HG03565 (cell line): ENCODE measurements around the gene TEX54.
A peak's percentile ranks its signal among the peaks of the same experiment; 100 is the strongest.
"Not testable (repeated sequence)": the region's sequence is repeated elsewhere in the genome, so short reads cannot be mapped to it uniquely, and the experiment has no call there.

Experiments
- ATAC-seq: cut with Tn5 transposase; IDR thresholded peaks from one replicate; pipeline ENCODE4 v1.9.1; 2021; ENCODE audit warnings: mild to moderate bottlenecking, moderate library complexity; ENCODE audit not compliant: unreplicated experiment

Gene TEX54

DNA sequence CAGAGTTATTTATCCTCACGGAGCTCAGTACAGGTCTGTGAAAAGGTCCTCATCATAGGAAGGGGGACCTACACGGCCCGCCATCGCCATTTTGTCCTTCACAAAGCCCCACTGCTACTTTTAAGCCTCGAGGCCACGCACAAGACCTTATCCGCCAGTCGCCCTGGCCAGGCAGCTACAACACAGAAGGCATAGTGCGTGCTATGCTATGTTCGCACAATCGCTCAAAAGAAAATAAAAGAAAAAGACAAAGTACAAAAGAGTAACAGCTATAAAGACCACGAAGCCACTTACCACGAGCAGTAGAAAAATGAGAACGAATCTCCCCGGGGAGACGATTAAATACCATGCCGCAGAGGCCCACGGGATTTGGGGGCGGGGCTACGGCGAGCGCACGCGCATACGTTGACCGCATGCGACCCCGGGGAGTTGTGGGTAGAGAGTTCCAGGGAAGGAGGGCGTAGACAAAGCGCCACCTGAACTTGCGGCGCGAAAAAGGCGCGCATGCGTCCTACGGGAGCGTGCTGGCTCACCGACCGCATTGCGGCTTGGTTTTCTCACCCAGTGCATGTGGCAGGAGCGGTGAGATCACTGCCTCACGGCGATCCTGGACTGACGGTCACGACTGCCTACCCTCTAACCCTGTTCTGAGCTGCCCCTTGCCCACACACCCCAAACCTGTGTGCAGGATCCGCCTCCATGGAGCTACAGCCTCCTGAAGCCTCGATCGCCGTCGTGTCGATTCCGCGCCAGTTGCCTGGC lies 23.1 kb upstream of the TEX54 start:
- peak; percentile 80 for ATAC-seq

DNA sequence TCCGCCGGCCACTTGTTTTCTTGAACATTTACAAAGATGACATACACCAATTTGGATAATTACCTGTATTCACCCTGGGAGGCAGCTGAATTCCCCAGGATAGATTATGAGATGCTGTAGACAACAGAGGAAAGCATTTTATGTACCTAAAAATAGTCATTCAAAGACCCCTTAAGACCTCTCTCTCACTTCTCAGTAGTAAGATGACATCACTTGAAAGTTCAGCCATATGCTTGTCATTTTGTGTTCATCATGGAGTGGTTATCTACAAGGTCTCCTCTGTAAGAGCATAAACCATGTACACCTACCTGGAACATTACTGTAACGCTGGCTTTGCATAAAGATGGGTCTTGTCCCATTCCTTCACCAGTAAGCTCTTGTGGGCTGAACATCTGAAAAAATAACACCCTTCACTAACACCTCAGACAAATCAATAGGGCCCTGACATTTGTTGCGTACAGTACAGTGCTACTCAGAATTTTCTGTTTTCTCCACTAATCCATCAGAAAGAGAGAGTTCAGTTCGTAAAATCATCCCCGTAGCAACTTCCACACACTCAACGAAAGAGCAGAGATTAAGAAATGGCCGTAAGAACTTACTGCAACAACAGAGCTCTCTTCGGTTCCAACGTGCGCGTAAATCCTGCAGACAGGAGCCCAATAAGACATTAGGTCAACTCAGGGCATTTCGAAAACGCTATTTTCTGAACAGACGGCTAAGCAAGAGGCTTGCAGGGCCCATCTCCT lies 22.4 kb upstream of the TEX54 start:
- no peak for ATAC-seq

DNA sequence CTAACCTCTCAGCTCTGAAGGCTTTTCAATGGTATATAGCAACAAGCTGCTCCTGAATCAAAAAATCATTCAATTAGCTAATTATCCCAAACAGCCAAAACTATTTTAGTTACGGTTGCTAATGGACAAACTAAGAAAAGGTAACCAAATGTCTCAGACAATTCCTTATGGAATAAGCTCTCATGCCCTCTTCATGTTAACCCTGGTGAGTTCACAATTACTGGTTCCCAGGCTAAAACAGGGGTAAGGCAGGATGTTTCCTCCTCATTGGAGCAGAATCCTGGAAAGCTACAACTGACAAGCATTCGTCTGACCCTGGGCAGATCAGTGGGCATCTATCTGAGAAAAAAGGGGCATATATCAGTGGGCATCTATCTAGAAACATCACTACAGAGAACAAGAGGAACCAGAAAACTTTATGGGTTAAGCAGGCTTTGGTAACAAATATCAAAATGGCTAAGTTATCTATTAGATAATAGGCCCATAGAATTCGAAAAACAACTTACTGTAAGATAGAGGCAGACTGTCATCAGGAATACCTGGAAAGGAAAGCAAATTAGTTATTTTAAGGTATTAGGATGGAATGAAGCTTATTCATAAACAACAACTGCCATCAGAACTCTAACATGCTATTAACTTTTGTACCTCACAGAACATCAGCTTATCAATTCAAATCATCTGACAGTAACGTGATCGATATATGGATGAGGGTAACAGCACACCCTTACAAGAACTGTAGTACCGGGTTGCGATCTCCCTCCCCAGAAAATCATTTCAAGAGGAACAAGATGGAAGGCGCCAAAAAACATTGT lies 21.6 kb upstream of the TEX54 start:
- no peak for ATAC-seq

DNA sequence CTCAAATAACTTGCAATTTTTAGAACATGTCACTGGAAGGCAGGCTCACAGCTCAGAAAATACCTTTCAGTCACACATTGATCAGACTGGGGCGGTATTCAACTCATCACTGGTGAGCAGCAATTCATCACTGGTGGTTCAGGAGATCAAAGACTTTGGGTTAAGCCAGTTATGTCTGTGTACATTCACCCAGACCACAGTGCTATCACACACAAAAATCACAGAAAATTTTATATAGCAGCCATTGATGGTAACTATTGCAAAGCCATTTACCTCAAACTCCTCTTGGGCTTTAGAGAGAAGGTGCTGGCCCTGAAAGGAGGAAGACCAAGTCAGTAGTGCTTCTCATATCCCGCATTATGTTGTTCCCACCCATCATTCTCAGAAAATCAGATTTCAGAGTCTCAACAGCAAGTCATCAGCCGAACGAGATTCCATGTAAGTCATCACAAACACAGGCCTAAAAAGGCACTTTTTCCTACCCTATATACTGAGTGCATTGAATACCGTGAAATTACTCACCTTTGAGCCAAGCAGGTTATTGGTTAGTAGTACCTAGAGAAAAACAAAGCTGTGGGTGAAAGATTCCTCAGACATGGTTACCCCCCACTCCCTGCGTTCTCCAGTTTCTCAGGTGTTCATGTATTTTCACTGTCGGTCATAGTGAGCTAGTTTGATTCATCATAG lies 20.8 kb upstream of the TEX54 start:
- ATAC-seq, result no peak

DNA sequence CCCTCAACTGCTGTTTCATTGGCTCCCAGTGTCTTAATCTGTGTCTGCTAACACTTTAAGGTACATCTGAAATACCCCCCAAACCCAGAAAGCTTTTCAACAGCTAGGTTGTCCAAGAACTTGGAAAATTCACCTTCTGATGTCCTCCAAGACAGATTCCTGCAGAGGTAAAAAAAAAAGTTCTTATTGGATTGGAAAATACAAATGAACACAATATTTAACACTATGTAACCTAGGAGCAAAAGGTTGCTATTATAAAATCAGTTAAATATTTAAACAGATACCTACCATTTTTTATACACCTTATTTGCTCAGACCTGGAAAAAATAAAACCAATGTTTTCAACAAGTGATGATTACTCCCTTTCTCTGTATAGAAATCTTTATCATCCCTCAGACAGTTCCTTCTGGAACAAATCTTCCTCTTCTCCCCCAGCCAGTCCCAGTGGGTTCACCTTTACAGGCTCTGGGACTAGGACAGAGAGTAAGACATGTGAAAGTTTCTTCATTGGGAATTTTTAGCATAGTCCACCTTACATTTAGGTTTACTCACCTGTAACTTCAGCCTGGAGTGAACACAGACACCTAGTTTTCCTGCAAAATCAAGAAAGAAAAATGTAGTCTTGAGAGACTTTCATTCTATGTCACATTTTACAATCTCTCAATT lies 20.0 kb upstream of the TEX54 start:
- no peak for ATAC-seq

DNA sequence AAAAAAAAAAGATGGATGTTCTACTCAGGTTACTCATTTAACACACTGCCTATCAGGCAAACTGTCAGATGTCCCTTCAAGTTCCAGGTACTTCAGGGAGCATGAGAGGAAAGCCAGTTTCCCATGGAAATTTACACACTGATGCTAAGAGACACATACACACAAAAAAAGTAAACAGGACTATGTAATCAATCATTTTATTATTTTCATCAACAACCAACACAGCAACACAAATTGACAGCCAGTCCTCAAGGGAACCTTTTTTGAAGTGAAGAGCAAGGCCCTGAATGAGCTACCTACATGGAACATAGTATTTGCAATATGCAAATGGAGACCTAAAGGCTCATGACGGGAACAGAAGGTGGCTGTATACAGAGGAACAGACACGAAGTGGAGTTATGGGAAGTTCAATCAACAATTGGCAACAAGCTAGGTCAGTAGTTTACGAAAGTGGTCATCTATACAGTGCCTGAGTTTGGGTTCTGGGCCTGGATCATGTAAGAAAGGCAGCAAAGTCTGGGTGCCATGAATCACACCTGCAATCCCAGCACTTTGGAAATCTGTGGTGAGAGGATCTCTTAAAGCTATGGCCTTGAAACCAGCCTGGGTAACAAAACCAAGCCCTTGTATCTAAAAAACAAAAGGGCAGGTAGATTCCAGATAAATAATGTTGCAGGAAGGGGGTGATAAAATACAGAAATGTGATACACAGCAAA lies 19.3 kb upstream of the TEX54 start:
- no peak for ATAC-seq

DNA sequence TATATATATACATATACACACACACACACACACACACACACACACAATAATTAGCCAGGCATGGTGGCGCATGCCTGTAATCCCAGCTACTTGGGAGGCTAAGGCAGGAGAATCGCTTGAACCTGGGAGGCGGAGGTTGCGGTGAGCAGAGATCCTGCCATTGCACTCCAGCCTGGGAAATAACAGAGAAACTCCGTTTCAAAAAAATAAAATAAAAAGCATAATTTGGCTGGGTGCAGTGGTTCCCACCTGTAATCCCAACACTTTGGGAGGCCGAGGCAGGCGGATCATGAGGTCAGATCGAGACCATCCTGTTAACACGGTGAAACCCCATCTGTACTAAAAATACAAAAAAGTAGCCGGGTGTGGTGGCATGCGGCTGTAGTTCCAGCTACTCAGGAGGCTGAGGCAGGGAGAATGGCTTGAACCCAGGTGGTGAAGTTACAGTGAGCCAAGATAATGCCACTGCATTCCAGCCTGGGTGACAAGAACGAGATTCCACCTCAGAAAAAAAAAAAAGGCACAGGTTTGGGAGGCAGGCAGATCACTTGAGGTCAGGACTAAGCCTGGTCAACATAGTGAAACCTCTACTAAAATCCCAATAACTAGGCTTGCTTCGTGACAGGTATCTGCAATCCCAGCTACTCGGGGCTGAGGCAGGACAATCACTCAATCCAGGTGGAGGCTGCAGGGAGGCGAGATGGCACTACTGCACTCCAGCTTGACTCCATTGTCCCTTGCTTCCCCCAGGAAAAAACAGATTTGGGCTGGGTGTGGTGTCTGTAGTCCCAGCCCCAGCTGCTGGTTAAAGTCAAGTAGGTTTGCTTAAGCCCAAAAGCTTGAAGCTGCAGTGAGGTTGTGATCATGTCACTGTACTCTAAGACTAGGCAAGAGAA lies 18.5 kb upstream of the TEX54 start:
- ATAC-seq, result no peak

DNA sequence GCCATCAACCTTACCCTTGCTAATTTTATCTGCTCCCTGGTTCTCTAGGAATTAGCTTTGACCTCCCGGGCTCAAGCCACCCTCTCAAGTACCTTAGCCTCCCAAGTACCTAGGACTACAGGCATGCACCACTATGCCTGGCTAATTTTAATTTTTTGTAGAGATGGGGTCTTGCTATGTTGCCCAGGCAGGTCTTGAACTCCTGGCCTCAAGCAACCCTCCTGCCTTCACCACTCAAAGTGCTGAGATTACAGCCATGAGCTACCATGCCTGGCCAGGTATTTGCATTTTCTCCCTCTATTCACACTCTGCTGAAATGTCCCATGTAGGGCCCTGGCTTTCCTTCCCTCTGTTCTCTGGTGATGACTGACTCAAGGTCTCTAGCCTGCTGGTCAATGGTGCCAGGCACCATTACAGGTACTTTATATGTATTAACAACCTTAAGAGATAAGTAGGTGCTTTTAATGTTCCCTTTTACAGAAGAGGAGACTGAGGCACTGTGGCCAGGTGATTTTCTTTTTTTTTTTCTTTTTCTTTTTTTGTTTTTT lies 15.2 kb upstream of the TEX54 start:
- no peak for ATAC-seq

DNA sequence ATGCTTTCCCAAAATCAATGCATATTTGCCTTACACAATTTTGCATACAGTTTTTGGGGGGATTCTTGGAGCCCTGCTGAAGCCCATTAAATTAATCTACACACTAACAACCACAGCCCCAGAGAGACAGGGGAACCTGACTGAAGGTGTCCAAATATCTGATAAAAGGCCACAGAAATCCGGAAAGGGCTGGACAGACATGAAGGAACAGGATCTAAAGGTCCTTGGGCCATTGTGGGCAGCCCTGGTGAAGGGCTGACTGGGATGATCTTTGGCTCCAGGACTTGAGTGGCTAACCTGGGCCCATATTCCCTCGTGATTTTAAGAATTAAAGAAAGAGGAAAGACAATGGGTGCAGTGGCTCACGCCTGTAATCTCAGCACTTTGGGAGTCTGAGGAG lies 13.5 kb upstream of the TEX54 start:
- no peak for ATAC-seq

DNA sequence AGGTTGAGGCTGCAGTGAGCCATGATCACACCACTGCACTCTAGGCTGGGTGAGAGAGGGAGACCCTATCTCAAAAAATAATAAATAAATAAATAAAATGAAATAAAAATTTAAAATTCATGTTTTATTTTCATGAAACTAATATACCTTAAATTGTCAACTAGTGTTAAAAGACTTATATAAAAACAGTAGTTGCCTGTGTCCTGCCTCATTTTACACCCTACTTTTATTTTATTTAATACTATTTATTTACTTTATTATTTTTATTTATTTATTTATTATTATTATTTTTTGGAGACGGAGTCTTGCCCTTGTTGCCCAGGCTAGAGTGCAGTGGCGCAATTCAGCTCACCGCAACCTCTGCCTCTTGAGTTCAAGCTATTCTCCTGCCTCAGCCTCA lies 11.5 kb upstream of the TEX54 start:
- ATAC-seq, result no peak

DNA sequence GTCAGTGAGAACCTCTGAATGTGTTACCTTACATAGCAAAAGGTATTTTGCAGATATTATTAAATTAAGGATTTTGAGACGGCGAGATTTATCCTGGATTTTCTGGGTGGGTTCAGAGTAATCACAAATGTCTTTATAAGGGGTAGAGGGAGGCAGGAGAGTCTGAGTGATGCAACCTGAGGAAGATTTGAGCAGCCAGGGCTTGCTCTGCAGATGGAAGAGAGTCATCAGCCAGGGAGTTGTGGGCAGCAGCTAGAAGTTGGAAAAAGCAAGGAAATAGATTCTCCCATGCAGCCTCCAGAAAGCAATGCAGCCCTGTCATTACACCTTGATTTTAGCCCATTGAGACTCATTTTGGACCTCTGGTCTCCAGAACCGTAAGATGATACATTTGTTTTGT lies 10.8 kb upstream of the TEX54 start:
- no peak for ATAC-seq

DNA sequence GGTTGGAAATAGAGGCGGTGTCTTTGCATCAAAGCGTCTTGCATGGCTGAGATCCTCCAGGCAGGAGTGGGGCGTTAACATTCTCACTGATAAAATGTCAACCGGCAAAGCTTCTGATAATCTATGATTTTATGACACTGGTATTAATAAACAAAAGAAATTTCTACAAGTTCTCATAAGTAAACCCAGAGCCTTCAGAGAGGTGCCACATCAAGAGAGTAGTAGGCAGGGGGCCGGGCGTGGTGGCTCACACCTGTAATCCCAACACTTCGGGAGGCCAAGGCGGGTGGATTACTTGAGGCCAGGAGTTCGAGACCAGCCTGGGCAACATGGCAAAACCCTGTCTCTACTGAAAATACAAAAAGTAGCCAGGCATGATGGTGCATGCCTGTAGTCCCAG lies 10.2 kb upstream of the TEX54 start:
- not testable (repeated sequence) for ATAC-seq

DNA sequence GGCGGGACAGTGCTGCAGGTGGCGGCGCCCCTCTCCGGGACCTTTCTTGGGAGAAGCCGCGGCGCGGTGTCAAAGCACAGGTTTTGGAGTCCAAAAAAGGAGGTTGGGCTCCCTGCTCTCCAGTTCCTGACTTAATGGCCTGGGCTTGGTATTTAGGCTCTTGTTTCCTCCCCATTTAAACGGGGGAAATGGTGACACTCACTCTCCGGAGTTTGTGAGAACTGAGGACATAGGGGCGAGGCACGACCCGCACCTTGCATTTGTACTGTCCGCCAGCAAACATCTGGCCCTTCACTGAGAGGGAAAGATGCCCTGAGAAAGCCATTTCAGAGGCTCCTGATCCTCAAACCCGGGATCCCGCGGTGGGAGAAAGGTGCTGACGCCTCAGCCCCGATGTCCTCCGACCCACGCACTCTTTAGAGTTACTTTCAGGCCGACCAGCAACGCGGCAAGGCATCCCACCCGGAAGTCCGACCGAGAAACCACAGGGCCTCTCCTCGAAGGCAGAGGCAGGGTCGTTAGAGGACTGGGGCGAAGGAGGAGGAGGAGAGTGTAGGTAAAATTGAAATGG lies 9.6 kb upstream of the TEX54 start:
- ATAC-seq, result no peak

DNA sequence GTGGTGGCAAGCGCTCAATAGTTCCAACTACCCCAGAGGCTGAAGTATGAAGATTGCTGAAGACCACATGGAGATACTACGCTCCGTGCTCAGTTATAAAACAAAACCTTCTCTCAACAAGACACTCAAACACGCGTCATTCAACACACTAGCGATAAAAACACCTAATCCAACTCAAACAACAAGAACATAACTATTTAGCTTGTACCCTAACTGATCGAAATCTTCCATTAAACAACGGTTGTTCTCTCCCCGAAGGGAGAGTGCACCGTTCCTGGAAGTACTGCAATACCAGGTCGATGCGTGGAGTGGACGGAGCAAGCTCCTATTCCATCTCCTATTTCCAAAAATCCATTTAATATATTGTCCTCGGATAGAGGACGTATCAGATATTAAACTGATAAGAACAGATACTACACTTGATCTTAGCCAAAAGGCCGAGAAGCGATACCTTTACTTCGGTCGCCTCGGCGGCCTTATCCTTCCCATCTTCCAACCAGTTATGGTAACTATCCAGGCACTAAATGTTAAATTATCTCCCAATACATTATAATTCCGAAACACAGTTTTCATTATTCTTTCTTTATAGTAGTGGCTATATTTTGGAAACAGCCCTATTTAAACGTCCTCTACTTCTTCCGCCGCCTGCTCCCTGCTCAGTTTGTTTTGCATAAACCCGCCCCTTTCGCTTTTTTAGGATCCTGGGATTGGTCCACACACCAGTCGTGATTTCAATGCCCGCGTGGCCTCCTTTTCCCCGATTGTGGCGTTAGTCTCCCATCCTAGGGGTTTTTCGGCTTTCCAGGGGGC lies 8.9 kb upstream of the TEX54 start:
- peak; percentile 46 for ATAC-seq

DNA sequence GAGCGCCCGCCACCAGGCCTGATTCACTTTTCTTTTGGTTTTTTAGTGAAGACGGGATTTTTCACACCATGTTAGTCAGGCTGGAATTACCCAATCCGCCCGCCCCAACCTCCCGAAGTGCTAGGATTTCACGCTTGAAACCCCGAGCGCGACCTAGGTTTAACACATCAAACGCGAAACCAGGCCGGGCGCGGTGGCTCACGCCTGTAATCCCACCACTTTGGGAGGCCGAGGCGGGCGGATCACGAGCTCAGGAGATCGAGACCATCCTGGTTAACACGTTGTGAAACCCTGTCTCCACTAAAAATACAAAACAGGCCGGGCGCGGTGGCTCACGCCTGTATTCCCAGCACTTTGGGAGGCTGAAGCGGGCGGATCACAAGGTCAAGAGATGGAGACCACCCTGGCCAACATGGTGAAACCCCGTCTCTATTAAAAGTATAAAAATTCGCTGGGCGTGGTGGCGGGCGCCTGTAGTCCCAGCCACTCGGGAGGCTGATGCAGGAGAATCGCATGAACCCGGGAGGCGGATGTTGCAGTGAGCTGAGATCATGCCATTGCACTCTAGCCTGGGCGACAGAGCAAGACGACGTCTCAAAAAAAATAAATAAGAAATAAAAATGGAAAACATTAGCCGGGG lies 8.2 kb upstream of the TEX54 start:
- not testable (repeated sequence) for ATAC-seq

DNA sequence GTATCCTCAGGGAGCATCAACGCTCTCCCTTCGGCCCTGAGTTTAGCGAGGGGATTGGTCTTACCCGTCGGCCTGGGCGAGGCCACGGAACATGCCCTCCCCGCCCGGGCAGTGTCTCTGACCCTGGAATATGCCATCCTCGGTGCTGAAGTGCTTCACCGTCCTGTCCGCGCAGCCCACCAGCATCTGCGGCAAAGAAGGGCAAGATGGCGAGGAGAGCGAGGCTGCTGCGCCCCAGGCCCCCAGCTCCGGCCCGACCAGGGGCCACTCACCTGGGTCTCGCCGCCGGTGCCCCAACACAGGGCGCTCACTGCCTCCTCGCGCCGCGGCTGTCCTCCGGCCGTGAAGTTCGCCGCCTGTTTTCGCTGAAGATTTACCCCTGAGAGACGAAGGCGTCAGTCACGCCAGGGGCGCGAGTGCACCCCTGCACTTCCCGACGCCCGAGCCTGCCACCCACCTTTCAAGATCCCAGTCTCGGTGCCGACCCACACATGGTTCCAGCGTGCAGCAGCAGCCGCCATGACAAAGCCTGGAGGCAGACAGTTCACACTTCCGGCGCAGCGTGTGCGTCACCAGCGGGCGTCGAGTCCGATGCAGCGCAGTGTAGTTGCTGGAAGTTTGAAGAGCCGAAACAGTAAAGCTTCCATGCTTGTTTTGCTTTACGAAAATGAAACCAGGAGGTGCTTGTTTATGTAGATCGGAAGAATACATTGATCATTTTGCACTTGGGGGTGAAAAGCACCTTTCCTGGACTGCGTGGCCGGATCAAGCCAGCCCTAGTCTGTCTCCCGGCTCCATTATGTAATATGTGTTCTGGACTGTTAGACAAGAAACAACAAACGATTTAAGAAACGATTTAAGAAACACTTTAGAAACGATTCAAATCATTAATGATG lies 6.7 kb upstream of the TEX54 start, which contains the start of gene WDR74:
WDR74 (minus strand) TSS at position 541 of the 896 bp plus-strand sequence; CDS start at position 521, 20 bp downstream.
- peak; percentile 47 for ATAC-seq
